GM19372 (cell line): Measurements from ENCODE around the gene MFAP4.

Experiments used
- ATAC-seq: cut with Tn5 transposase; IDR thresholded peaks from one replicate; pipeline ENCODE4 v1.9.1; 2021; ENCODE audit warnings: mild to moderate bottlenecking, low read depth, moderate library complexity; ENCODE audit not compliant: unreplicated experiment

MFAP4 gene

GRCh38 chr17:19410875-19411620 lies 24.1 kb upstream of the MFAP4 start, which contains the start of gene RNF112:
Gene RNF112, plus strand, starts transcription at chr17:19411232. Its CDS starts 177 bp downstream, at chr17:19411409.
- no peak for ATAC-seq

DNA sequence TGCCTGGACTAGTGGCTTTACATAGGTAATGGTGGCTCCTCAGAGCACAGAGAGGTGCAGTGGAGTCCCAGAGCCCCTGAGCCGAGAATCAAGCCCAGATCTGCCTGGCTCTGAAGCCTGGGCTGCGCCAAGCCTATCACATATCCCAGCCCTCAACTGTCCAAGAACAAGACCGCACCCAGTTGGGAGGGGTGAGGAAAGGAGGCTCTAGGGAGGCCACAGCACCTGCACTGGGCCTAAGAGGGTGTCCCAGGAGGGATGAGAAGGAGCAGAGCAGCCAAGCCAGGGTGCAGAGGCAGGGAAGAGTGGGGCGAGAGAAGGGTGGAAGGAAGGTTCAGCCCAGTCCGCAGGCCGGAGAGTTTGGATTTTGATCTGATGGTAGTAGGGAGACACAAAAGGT lies 23.1 kb upstream of the MFAP4 start:
- ATAC-seq = no peak

DNA sequence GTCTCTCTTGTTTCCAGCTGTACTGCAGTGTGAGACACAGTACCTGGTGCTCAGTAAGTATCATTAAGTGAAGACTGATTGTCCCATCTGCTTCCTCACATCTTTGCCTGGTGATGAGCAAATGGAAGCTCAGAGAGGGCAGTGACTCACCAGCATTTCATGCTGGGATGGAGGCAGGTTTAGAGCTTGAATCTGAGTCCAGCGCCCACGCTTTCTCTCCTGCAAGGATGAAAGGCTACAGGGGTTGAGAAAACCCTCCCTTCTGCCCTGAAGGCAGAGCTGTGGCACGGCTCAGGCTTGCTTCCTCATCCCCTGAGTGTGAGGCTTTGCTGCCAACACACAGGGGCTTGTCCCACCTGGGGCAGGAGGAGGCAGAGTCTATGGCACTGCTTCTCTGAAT lies 22.5 kb upstream of the MFAP4 start:
- ATAC-seq = no peak

DNA sequence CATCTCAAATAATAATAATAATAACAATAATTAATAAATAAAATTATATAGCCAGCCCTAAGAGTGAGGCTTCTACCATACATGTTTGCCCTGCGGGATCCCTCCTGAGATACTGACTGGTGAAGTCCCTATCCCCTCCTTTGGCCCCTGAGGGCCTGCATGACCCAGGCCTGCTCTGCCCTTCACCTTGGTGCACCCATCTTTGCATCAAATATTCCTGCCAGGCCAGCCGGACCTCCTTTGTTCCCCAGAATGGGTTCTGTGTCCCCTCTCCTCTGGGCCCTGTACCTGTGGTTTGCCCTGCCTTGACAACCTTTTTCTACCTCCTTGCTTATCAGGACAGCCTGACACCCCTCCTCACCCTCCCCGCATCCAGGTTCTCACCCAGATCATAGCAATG lies 22.1 kb upstream of the MFAP4 start:
- ATAC-seq = no peak

GRCh38 chr17:19408346-19408710 lies 21.3 kb upstream of the MFAP4 start:
- ATAC-seq = no peak

DNA sequence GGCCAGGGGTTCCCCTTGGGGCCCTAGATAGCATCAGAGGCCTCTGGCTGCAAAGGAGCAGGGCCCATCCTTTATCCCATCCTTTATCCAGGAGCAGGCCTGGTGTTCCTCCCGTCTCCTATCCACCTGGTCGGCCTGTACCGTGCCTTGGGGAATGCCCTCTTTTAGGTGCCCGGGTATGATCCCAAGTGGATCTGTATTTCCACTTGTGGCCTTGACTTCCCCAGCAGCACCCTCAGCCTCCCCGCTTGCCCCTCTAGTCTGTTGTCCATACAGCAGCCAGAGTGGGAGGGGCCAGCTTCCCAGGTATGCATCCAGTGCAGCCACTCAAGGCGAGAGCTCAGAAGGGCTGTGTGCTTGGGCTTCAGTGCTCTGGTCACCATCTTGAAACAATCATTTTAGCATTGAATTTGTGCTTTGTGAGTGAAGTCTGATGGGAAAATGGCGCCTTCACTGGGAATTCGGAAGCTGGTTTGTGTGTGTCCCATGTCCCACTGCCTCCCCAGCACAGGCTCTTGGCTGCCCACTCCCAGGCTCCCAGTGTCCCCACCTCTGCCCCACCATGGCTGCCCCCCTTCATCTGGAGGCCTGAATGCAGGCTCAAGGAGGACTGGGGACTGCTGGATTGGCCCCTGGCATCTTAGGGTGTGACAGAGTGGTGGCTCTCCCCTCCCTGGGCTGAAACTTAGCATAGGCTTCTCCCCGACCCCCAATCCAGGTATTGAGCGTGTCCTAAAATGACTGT lies 20.8 kb upstream of the MFAP4 start:
- ATAC-seq = no peak

GRCh38 chr17:19405114-19405513 lies 18.1 kb upstream of the MFAP4 start:
- no peak for ATAC-seq

DNA sequence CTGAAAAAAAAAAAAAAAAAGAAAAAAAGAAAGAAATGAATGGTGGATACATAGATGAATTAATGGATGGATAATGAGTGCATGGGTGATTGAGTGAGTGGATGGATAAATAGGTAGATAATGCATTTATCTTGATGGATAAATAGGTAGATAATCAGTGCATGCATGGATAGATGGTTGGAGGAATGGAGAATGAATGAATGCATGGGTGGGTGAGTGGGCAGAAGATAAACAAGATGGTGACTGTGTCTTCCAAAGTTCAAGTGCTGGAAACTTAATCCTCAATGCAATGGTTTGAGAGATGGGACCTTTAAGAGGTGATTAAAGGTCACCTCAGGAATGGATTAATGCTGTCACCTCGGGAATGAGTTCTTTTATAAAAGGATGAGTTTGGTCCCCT lies 17.3 kb upstream of the MFAP4 start:
- ATAC-seq = no peak

DNA sequence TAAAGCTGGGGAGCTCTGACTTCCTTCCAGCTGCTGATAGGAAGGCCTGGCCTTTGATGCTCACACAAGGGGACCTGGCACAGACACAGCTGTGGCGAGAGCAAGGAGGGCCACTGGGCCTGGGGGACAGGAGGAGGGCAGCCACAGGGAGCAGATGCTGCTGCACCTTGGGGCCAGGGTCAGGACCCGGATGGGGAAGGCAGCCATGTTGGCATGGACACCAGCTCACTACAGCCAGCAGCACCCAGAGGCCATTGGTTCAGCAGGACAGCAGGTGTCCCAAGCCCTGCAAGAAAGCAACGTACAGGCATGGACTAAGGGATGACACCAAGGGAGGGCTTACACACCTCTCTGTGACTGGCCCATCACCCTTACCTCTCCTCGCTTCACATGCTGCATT lies 16.0 kb upstream of the MFAP4 start:
- ATAC-seq = no peak

- ATAC-seq = no peak
These were observed 15.2 kb upstream of the MFAP4 start for GRCh38 chr17:19402171-19402570.

DNA sequence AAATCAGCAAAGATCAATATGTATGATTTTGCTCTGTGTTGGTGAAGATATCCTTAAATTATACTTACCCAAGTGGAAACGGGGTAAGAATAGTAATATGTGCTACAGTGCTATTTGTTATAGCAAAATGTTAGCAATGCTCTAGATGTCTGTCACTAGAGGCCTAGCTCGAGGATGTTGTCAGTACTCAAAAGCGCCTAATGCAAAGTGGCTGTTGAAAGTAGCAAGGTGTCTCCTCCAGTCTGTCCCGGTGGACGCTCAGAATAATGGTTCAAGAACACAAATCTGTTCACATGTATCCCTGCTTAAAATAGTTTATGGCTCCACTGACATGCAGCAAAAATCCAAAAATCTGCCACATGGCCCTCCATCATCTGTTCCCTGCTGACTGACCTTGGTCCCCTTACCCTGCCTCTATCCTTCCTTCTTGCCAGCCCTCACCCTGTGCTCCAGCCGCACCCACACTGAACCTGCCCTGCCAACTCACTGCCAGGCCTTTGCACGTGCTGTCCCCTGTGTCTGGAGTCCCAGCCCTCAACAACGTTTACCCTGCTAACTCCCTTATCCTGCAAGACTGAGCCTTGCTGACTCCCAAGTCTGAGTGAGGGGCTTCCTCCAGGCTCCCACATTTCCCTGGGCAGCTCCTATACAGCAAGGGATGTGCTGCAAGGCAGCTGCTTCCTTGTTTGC lies 14.5 kb upstream of the MFAP4 start:
- ATAC-seq = no peak

DNA sequence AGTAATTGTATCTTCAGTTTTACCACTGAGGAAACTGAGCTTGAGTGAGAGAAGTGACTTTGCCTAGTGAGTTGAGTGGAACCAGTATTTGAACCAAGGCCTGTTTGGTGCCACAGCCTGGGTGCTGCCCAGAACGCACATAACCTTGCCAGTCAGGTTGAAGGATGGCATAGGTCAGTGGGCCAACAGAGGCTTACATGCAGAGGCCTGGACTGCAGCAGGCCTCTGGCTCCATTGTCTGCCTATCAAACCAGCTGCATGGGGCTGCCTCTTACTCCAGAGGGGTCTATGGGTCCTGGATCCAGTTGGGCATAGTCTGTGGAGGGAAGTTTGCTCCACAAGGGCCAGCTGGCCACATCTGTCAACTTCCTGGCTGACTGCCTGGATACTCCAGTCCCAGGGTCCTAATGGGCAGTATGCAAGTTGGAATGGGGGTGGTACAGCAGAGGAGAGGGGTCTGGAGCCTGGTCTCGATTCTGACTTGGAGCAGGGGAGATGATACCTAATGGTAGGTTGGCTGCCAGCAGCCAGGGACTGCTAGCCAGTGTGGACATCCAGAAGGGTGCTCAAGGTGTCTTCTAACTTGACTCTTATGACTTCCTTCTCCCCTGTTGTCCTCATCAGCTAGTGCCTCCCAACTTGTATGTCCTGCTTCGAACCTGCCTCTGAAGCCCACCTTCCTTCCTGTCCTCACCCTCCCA lies 12.9 kb upstream of the MFAP4 start:
- no peak for ATAC-seq

GRCh38 chr17:19398301-19399181 lies 11.6 kb upstream of the MFAP4 start:
- ATAC-seq = no peak

- no peak for ATAC-seq
These were observed 10.6 kb upstream of the MFAP4 start for GRCh38 chr17:19397556-19398041.

GRCh38 chr17:19392303-19392702 lies 5.3 kb upstream of the MFAP4 start:
- no peak for ATAC-seq

GRCh38 chr17:19391432-19391831 lies 4.4 kb upstream of the MFAP4 start:
- ATAC-seq = no peak

GRCh38 chr17:19390951-19391350 lies 4.0 kb upstream of the MFAP4 start:
- no peak for ATAC-seq

DNA sequence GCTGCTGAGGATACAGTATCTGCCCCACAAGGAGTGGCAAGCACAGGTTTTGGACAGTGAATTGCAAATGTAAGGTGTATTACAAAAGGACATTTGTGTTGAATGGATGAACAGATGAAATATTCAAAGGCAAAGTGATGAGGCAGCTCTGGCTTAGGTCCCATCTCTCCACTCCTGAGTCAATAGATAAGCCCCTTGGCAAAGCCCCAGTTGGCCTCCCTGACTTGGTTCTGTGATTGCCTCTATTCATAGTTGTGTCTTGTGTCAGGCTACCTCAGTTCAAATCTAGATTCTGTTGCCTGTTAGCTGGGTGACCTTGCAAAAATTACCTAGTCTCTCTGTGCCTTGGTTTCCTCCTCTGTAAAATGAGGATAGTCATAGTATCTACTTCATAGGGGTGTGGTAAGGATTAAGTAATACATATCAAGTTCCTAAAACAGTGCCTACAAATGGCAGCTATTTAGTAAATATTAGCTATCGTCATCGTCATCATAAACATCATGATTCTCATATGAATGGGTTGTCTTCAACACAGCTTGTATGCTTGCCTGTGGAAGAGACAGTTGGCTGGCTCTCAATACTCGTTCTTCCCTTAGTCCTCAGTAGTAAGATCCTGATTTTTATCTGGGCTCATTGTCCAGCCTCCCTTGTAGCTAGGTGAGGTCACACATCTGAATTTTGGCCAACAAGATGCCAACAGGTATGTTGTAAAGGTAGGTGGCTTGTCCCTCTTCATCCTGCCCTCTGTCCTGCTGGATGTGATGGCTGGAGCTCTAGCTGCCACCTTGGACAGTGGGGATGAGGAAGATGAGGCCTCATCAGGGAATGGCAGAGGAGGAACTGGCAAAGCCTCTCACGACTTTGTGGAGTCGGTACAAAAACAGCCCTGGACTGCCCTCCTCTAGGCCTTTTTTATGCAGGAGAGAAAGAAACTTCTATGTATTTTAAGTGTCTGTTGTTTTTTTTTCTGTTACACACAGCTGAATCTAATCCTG lies 2.1 kb upstream of the MFAP4 start:
- ATAC-seq = no peak
